ENCODE results near the gene RPS6KB2.
"Not testable (repeated sequence)": the region's sequence is repeated elsewhere in the genome, so short reads cannot be mapped to it uniquely, and the experiment has no call there.

The RPS6KB2 gene

GRCh38 chr11:67466962-67467771 lies 38.9 kb downstream of the RPS6KB2 start:
- no peak for DNase-seq (ENCODE audit: low read depth in 2 of 2)

- no peak for DNase-seq (ENCODE audit: low read depth in 2 of 2)
These were observed 39.8 kb downstream of the RPS6KB2 start for GRCh38 chr11:67468056-67468455.

- no peak for DNase-seq (ENCODE audit: low read depth in 2 of 2)
These were observed 40.1 kb downstream of the RPS6KB2 start for GRCh38 chr11:67468456-67468758.

GRCh38 chr11:67468759-67469507 lies 40.6 kb downstream of the RPS6KB2 start, which contains the start of gene TMEM134:
Gene TMEM134, minus strand, starts transcription at chr11:67469251. Its CDS starts 59 bp downstream, at chr11:67469192.
- DNase-seq (ENCODE audit: low read depth in 2 of 2): peak; percentile 89 to 90

- DNase-seq (ENCODE audit: low read depth in 2 of 2): no peak
These were observed 41.2 kb downstream of the RPS6KB2 start for GRCh38 chr11:67469508-67469811.

- DNase-seq (ENCODE audit: low read depth in 2 of 2): no peak
These were observed 42.2 kb downstream of the RPS6KB2 start for GRCh38 chr11:67470337-67471002.

- DNase-seq (ENCODE audit: low read depth in 2 of 2): no peak
These were observed 44.6 kb downstream of the RPS6KB2 start for GRCh38 chr11:67472882-67473281.

- DNase-seq (ENCODE audit: low read depth in 2 of 2): not testable (repeated sequence)
These were observed 48.4 kb downstream of the RPS6KB2 start for GRCh38 chr11:67476692-67477091.

- DNase-seq (ENCODE audit: low read depth in 2 of 2): not testable (repeated sequence)
These were observed 49.2 kb downstream of the RPS6KB2 start for GRCh38 chr11:67477344-67478050.

GRCh38 chr11:67482275-67482826 lies 54.1 kb downstream of the RPS6KB2 start:
- no peak for DNase-seq (ENCODE audit: low read depth in 2 of 2)

GRCh38 chr11:67482827-67483798 lies 54.8 kb downstream of the RPS6KB2 start, which contains the start of gene AIP:
Gene AIP, plus strand, starts transcription at chr11:67483026. Its CDS starts 133 bp downstream, at chr11:67483159.
- DNase-seq (ENCODE audit: low read depth in 2 of 2): peak; percentile 87 to 95

- no peak for DNase-seq (ENCODE audit: low read depth in 2 of 2)
These were observed 55.8 kb downstream of the RPS6KB2 start for GRCh38 chr11:67483831-67484665.

GRCh38 chr11:67484847-67485311 lies 56.6 kb downstream of the RPS6KB2 start:
- DNase-seq (ENCODE audit: low read depth in 2 of 2): peak; percentile 72
